ENCODE results near the gene SPATA12. TPM values are rescaled to one million over a fixed set of nuclear protein-coding genes. Genes with fewer than 3 reads are reported as not detected.

SPATA12 gene
- total and polyA plus RNA-seq, 2 of the 8 experiments (the other 6 are each of a cell fraction or from before 2014, with no cell fraction given), result 0.19 to 0.97 TPM

GRCh38 chr3:57061556-57061955, 1.1 kb downstream of the SPATA12 start:
- no peaks in the 10 kb centered on the region for H3K79me2 ChIP-seq (ENCODE audit: control insufficient read depth in 1 of 2, insufficient read depth in 2 of 2, low read length in 2 of 2)
- H2AFZ ChIP-seq (ENCODE audit: low read length), result 0 out of 2 replicates have a peak overlapping the region, but pooled peaks have one; percentile 61
- CTCF ChIA-PET (ENCODE audit: partially characterized antibody), result interaction anchor here (0.8 to 1.5 kb wide), 3 partner anchors 27 to 54 kb away, joined by 3 read pairs; no protein-coding TSS in a partner anchor
- no peaks in the 10 kb centered on the region for H3K27me3 ChIP-seq (replicated peaks in 1 of 4; ENCODE audit: control insufficient read depth in 3 of 4, extremely low read depth in 1 of 4, insufficient read depth in 3 of 4, low read length in 3 of 4)
- peak overlapping the region; percentile 28; the same call in 1 of the 2 replicates for H2BK12ac ChIP-seq (ENCODE audit: low read depth, low read length)
- DNase-seq (ENCODE audit: low read depth in 1 of 2, low spot score in 2 of 2) (no peak), FAIRE-seq (no peak)
- TF ChIP-seq JUN (IDR thresholded peaks at IDR 0.05; ENCODE audit: low read depth, low read length) (no peak), GTF2F1 (IDR thresholded peaks at IDR 0.05; ENCODE audit: borderline replicate concordance, low read depth, low read length) (no peak), TEAD4 (IDR thresholded peaks at IDR 0.05; ENCODE audit: low read depth, low read length) (no peak), POLR2A (IDR thresholded peaks at IDR 0.05; ENCODE audit: control extremely low read depth in 1 of 2, low read depth in 2 of 2, low read length in 2 of 2) (no peak), RAD21 (IDR thresholded peaks at IDR 0.05 in 1 of 2, conservative IDR thresholded peaks at IDR 0.05 in 1 of 2; ENCODE audit: low read depth in 2 of 2, low read length in 2 of 2) (no peak)
- peaks cover 2% of the 10 kb centered on the region; the same call in 1 of the 2 replicates for H3K23me2 ChIP-seq (ENCODE audit: low read depth, low read length)
- no peak overlapping the region for H2BK15ac ChIP-seq (ENCODE audit: low read length)
- no peak overlapping the region for H2BK5ac ChIP-seq (ENCODE audit: low read depth, low read length)
- no peak overlapping the region for H3K4me3 ChIP-seq (ENCODE audit: extremely low read depth in 1 of 4, insufficient read depth in 2 of 4, low read depth in 3 of 4, low read length in 4 of 4)
- H2AK5ac ChIP-seq (ENCODE audit: low read depth, low read length), result no peak overlapping the region
- no peak overlapping the region for H3K14ac ChIP-seq (ENCODE audit: insufficient read length)
- peaks cover 0 to 15% (median 8%) of the 10 kb centered on the region in 4 experiments; a peak in 6 of 7 replicates for H3K4me1 ChIP-seq (replicated peaks in 1 of 4; ENCODE audit: control insufficient read depth in 3 of 4, insufficient read depth in 4 of 4, low read length in 3 of 4)
- no peak overlapping the region for H2BK120ac ChIP-seq (replicated peaks; ENCODE audit: low read depth, low read length)
- no peak overlapping the region for H3K56ac ChIP-seq (replicated peaks; ENCODE audit: insufficient read length, low read depth, low read length)
- H3K23ac ChIP-seq (ENCODE audit: insufficient read length), result no peak overlapping the region
- H3K4me2 ChIP-seq (ENCODE audit: insufficient read depth in 1 of 2, low read depth in 2 of 2, low read length in 2 of 2), result 0 out of 4 replicates have a peak overlapping the region, but pooled peaks of 1 of the 2 experiments have one; percentile 51
- H3K27ac ChIP-seq (ENCODE audit: low read depth, low read length), result no peak overlapping the region
- H3K79me1 ChIP-seq (ENCODE audit: low read depth, low read length), result peaks cover 3% of the 10 kb centered on the region; the same call in 1 of the 2 replicates
- no peaks in the 10 kb centered on the region for H4K20me1 ChIP-seq (replicated peaks in 1 of 2; ENCODE audit: control insufficient read depth in 1 of 2, insufficient read depth in 2 of 2, low read length in 2 of 2)
- H3K4ac ChIP-seq (replicated peaks; ENCODE audit: insufficient read length, low read depth, low read length), result no peak overlapping the region
- no peak overlapping the region for H3K18ac ChIP-seq (ENCODE audit: extremely low read depth, low read length)
- POLR2A ChIA-PET (ENCODE audit: partially characterized antibody), result interaction anchor here (1.3 kb wide), 2 partner anchors 11 to 16 kb away, joined by 3 to 5 read pairs; no protein-coding TSS in a partner anchor
- H4K91ac ChIP-seq (replicated peaks; ENCODE audit: insufficient read length, low read length), result no peak overlapping the region
- H4K5ac ChIP-seq (ENCODE audit: insufficient read length, low read depth, low read length), result no peak overlapping the region
- H4K8ac ChIP-seq (ENCODE audit: extremely low read depth, insufficient read depth, low read length), result no peak overlapping the region
- no peak overlapping the region for H3K9ac ChIP-seq (replicated peaks in 1 of 4; ENCODE audit: extremely low read depth in 1 of 4, low read depth in 3 of 4, low read length in 3 of 4)
- H3K36me3 ChIP-seq (ENCODE audit: control insufficient read depth in 2 of 4, insufficient read depth in 4 of 4, low read length in 3 of 4), result no peaks in the 10 kb centered on the region
- H3K9me3 ChIP-seq (ENCODE audit: insufficient read depth in 2 of 2, low read depth in 1 of 2, low read length in 1 of 2), result no peaks in the 10 kb centered on the region
- H2BK20ac ChIP-seq (ENCODE audit: low read length), result no peak overlapping the region
- WGBS, 2 experiments (ENCODE audit: extremely low coverage in 1 of 2, insufficient coverage in 1 of 2, insufficient read length in 1 of 2, insufficient replicate concordance in 2 of 2, low coverage in 1 of 2, low lambda C conversion rate in 2 of 2, missing lambda C conversion rate in 1 of 2), result 93% methylated on average over 3 of the region's 3 CpGs; no CpG with 5 or more reads in 1 of the 2 experiments
